GM12878 (cell line): ENCODE results near the gene MYH7. TPM values are rescaled to one million over a fixed set of nuclear protein-coding genes. Genes with fewer than 3 reads are reported as not detected.

Experiments
- ATAC-seq: fragments of 200-7000 bp; cut with Tn5 transposase; 3 replicates; pipeline ENCODE4 v1.9.1; 2020; ENCODE audit warnings: mild to moderate bottlenecking, moderate library complexity
- BruUV-seq: library from RNA; stranded (reverse); fragments of 400-500 nt; replicated peaks from 2 replicates; lab custom pipeline; 2021; lab: Mats Ljungman, UMichigan
- CTCF ChIA-PET: fragments of 300-600 bp; sonication (Branson Sonifier 250); formaldehyde crosslinking; extraction: SDS; loops from one replicate; lab custom pipeline; 2021; ENCODE audit warnings: inconsistent platforms; lab: Yijun Ruan, JAX
- POLR2A ChIA-PET: fragments of 350-600 bp; formaldehyde crosslinking; extraction: SDS; loops from one replicate; lab custom pipeline; 2021; ENCODE audit warnings: inconsistent platforms; lab: Charles Lee
- RAD21 ChIA-PET: fragments of 300-600 bp; sonication (Branson Sonifier 250); formaldehyde crosslinking; loops from one replicate; lab custom pipeline; 2023; ENCODE audit warnings: antibody characterized with exemption; ENCODE audit not compliant: unreplicated experiment; lab: Charles Lee
- SMC1A ChIA-PET: fragments of 300-600 bp; sonication (Branson Sonifier 250); formaldehyde crosslinking; loops from one replicate; lab custom pipeline; 2023; ENCODE audit not compliant: unreplicated experiment, uncharacterized antibody; lab: Charles Lee
- DNase-seq: peaks from one replicate; pipeline ENCODE4 v3.0.0-alpha.2; 2011; ENCODE audit warnings: low read depth, low spot score
- FAIRE-seq: peaks from 3 replicates; lab custom pipeline; 2011; peaks lifted over from hg19 to GRCh38; lab: Jason Lieb, UNC
- H2AFZ ChIP-seq: 2 replicates; pipeline ENCODE4 v1.6.0; 2011; ENCODE audit warnings: low read depth, low read length, control low read depth; ENCODE audit not compliant: control insufficient read depth
- H3K27ac ChIP-seq: 2 replicates; pipeline ENCODE4 v1.5.1; 2011; ENCODE audit warnings: control low read depth; ENCODE audit not compliant: control insufficient read depth, insufficient read depth
- H3K27me3 ChIP-seq, 2 experiments: replicated peaks in 1 of 2; 2 replicates each; pipeline versions ENCODE4 v1.6.0 to v1.6.1; 2011; ENCODE audit warnings: low read length in 1 of 2; ENCODE audit not compliant: control insufficient read depth in 2 of 2, insufficient read depth in 2 of 2
- H3K36me3 ChIP-seq, 2 experiments: 2 replicates each; pipeline ENCODE4 v1.5.1; 2011; ENCODE audit warnings: low read length in 1 of 2; ENCODE audit not compliant: control insufficient read depth in 2 of 2, insufficient read depth in 2 of 2
- H3K4me1 ChIP-seq: 2 replicates; pipeline ENCODE4 v1.6.1; 2011; ENCODE audit warnings: mild to moderate bottlenecking, low read length, moderate library complexity, mixed read lengths; ENCODE audit not compliant: control insufficient read depth, insufficient read depth
- H3K4me2 ChIP-seq: 2 replicates; pipeline ENCODE4 v1.6.0; 2011; ENCODE audit warnings: control low read depth; ENCODE audit not compliant: control insufficient read depth, insufficient read depth
- H3K4me3 ChIP-seq: fragments of 200-600 bp; sonication (generic); 2 replicates; pipeline ENCODE4 v1.5.1; 2016
- H3K79me2 ChIP-seq: 2 replicates; pipeline ENCODE4 v1.6.0; 2011; ENCODE audit warnings: low read length; ENCODE audit not compliant: control insufficient read depth, insufficient read depth
- H3K9ac ChIP-seq: 2 replicates; pipeline ENCODE4 v1.8.0; 2011; ENCODE audit warnings: low read length, control low read depth, mixed read lengths; ENCODE audit not compliant: control insufficient read depth, insufficient read depth
- H3K9me3 ChIP-seq: replicated peaks from 3 replicates; pipeline ENCODE4 v1.5.1; 2011; ENCODE audit warnings: mild to moderate bottlenecking, low read length; ENCODE audit not compliant: control insufficient read depth, insufficient read depth
- H4K20me1 ChIP-seq: 2 replicates; pipeline ENCODE4 v1.6.0; 2011; ENCODE audit not compliant: control insufficient read depth, insufficient read depth
- NKRF ChIP-seq: fragments of 450-650 bp; conservative IDR thresholded peaks from 2 replicates; pipeline ENCODE4 v1.6.1; 2017; ENCODE audit warnings: mild to moderate bottlenecking, moderate library complexity
- TCF3 ChIP-seq: IDR thresholded peaks from 2 replicates; pipeline ENCODE4 v1.6.1; 2012; ENCODE audit warnings: low read depth, mild to moderate bottlenecking, low read length, borderline replicate concordance; ENCODE audit not compliant: insufficient read depth
- ZNF274 ChIP-seq: IDR thresholded peaks from one replicate; pipeline ENCODE4 v1.8.0; 2011; ENCODE audit not compliant: insufficient read length, insufficient read depth
- WGBS: methylation state at CpG from one replicate; pipeline ENCODE4 v1.1.6; 2016; ENCODE audit warnings: low lambda C conversion rate; ENCODE audit not compliant: insufficient replicate concordance, insufficient coverage; ENCODE audit errors: missing lambda C conversion rate; 5-methylcytosine and 5-hydroxymethylcytosine counted together
- in situ Hi-C: fragments of 300-500 bp; cut with MboI; formaldehyde crosslinking; loops from 9 replicates; pipeline ENCODE4 v1.14.3; 2018; ENCODE audit warnings: mixed read lengths
- intact Hi-C: fragments of 100-400 bp; cut with micrococcal nuclease; formaldehyde crosslinking; loops from one replicate; pipeline ENCODE4 v1.14.2; 2022; ENCODE audit not compliant: unreplicated experiment
- polyA plus RNA-seq, 11 experiments: library from polyadenylated mRNA; depleted of rRNA in 4 of 11; unstranded in 6 of 11; stranded (reverse) in 5 of 11; fragments of >200 nt; fragmentation: Nextera tagmentation in 4 of 11; fragmentation: Illumina TruSeq in 1 of 11; extraction: Ambion mirVana in 4 of 11; extraction: Trizol in 1 of 11; gene quantifications; 1 replicate in 1 of 11; 2 replicates in 10 of 11; pipeline versions ENCODE4 v1.2.1 to v1.2.3, GENCODE V29; 2011 to 2016; ENCODE audit warnings: inconsistent platforms in 2 of 11, missing spikeins in 2 of 11, low read depth in 1 of 11
- total RNA-seq, 4 experiments: library from RNA; depleted of rRNA in 3 of 4; stranded (reverse); fragments of >200 nt in 3 of 4; fragmentation: Illumina TruSeq in 1 of 4; extraction: Trizol in 1 of 4; gene quantifications; 2 replicates each; pipeline versions ENCODE4 v1.2.1 to v1.2.3, GENCODE V29; 2013 to 2021

Gene MYH7
- total and polyA plus RNA-seq, 10 of the 15 experiments (the other 5 are each of a cell fraction or from before 2014, with no cell fraction given) = 0.04 to 0.10 (median 0.05) TPM; not detected in 4

- ATAC-seq (no peak), FAIRE-seq (no peak), DNase-seq (no peak)
- POLR2A ChIA-PET = no interaction called here
- SMC1A ChIA-PET = interaction anchor here (0.9 kb wide), 1 partner anchor 11 kb away, joined by 3 read pairs; no protein-coding TSS in a partner anchor
- Histone ChIP-seq H3K36me3 (no peaks in the 10 kb centered on the region), H4K20me1 (no peaks in the 10 kb centered on the region), H3K4me3 (no peak within 1 kb of the TSS), H3K9ac (no peak within 1 kb of the TSS), H3K4me2 (no peak within 1 kb of the TSS), H3K27me3 (no peaks in the 10 kb centered on the region; a peak in 1 of 4 replicates), H3K4me1 (no peaks in the 10 kb centered on the region), H2AFZ (no peak within 1 kb of the TSS), H3K79me2 (no peaks in the 10 kb centered on the region), H3K27ac (no peak within 1 kb of the TSS), H3K9me3 (no peaks in the 10 kb centered on the region)
- in situ Hi-C loops (no loop called here), intact Hi-C loops (no loop called here)
- 34% methylated on average over 13 of the region's 13 CpGs for WGBS
- no TSS peak for BruUV-seq
- RAD21 ChIA-PET = no interaction called here
- TF ChIP-seq TCF3 = no peak
- TF ChIP-seq ZNF274 = no peak
- no peak for TF ChIP-seq NKRF
- CTCF ChIA-PET = interaction anchor here (1.4 to 5.7 kb wide), 3 partner anchors 47 to 256 kb away, joined by 4 to 52 read pairs (median 6); no protein-coding TSS in a partner anchor
These were observed 58.8 kb downstream of the MYH7 start, which contains the start of gene CMTM5 for GRCh38 chr14:23376482-23377197. Gene CMTM5 (plus strand): TSS chr14:23377046. CDS start chr14:23377252, 206 bp downstream.
